K562 (cell line): ENCODE data around the gene SAMD14. TPM values are rescaled to one million over a fixed set of nuclear protein-coding genes. Genes with fewer than 3 reads are reported as not detected.
A peak's percentile ranks its signal among the peaks of the same experiment; 100 is the strongest.

Source experiments
- ADNP ChIP-seq: fragments of 200-800 bp; sonication (Bioruptor generic); IDR thresholded peaks from 2 replicates; pipeline ENCODE4 v1.6.1; 2016; ENCODE audit warnings: missing genetic modification characterization, missing compliant biosample characterization
- BHLHE40 ChIP-seq: IDR thresholded peaks from 2 replicates; pipeline ENCODE4 v1.6.1; 2011; ENCODE audit warnings: low read length, improper control_type of control experiment
- CBFA2T2 ChIP-seq: fragments of 450-650 bp; conservative IDR thresholded peaks from 2 replicates; pipeline ENCODE4 v1.6.1; 2017; ENCODE audit warnings: mild to moderate bottlenecking
- CBFB ChIP-seq: sonication (generic); formaldehyde crosslinking; IDR thresholded peaks from 2 replicates; pipeline ENCODE4 v1.4.0; 2020; ENCODE audit warnings: mild to moderate bottlenecking, missing genetic modification reagents
- CCAR2 ChIP-seq: fragments of 200-400 bp; formaldehyde crosslinking; IDR thresholded peaks from 2 replicates; pipeline ENCODE4 v1.6.1; 2017; ENCODE audit warnings: mild to moderate bottlenecking, low read depth, low read length
- DACH1 ChIP-seq: fragments of 450-650 bp; IDR thresholded peaks from 2 replicates; pipeline ENCODE4 v1.6.1; 2018; ENCODE audit not compliant: partially characterized antibody
- E2F6 ChIP-seq, 2 experiments: IDR thresholded peaks; 2 replicates each; pipeline ENCODE4 v1.6.1; 2011; ENCODE audit warnings: borderline replicate concordance in 1 of 2, control low read depth in 1 of 2, low read depth in 1 of 2, low read length in 1 of 2, mild to moderate bottlenecking in 1 of 2, mixed read lengths in 1 of 2, moderate library complexity in 1 of 2; ENCODE audit not compliant: insufficient read depth in 1 of 2, insufficient read length in 1 of 2, poor library complexity in 1 of 2, severe bottlenecking in 1 of 2; ENCODE audit errors: extremely low read depth in 1 of 2
- EWSR1 ChIP-seq: fragments of 450-650 bp; IDR thresholded peaks from 2 replicates; pipeline ENCODE4 v1.6.1; 2018; ENCODE audit warnings: borderline replicate concordance, mild to moderate bottlenecking, low read depth, moderate library complexity; ENCODE audit not compliant: partially characterized antibody
- JUND ChIP-seq, 2 experiments: IDR thresholded peaks; 2 replicates in 1 of 2; 3 replicates in 1 of 2; pipeline ENCODE4 v1.6.1; 2011; ENCODE audit warnings: borderline replicate concordance in 2 of 2, low read depth in 2 of 2, low read length in 2 of 2, improper control_type of control experiment in 1 of 2, missing biosample characterization in 1 of 2, missing genetic modification characterization in 1 of 2, missing genetic modification reagents in 1 of 2
- MED1 ChIP-seq: sonication (generic); formaldehyde crosslinking; IDR thresholded peaks from 2 replicates; pipeline ENCODE4 v1.8.1; 2023; ENCODE audit warnings: missing genetic modification reagents, borderline replicate concordance
- NCOA4 ChIP-seq: fragments of 450-650 bp; IDR thresholded peaks from 2 replicates; pipeline ENCODE4 v1.6.1; 2018; ENCODE audit warnings: mild to moderate bottlenecking; ENCODE audit not compliant: partially characterized antibody
- NFXL1 ChIP-seq: fragments of 450-650 bp; formaldehyde crosslinking; IDR thresholded peaks from 2 replicates; pipeline ENCODE4 v1.4.0; 2021; ENCODE audit warnings: mild to moderate bottlenecking
- NR2F6 ChIP-seq: fragments of 450-650 bp; formaldehyde crosslinking; IDR thresholded peaks from 2 replicates; pipeline ENCODE4 v1.4.0; 2020; ENCODE audit warnings: mild to moderate bottlenecking
- PHTF2 ChIP-seq: fragments of 250-450 bp; sonication (Bioruptor Pico); IDR thresholded peaks from 2 replicates; pipeline ENCODE4 v1.5.0; 2021; ENCODE audit warnings: mild to moderate bottlenecking
- PRDM10 ChIP-seq: fragments of 450-650 bp; IDR thresholded peaks from 2 replicates; pipeline ENCODE4 v1.6.1; 2018; ENCODE audit not compliant: partially characterized antibody
- SMAD3 ChIP-seq: fragments of 450-650 bp; formaldehyde crosslinking; conservative IDR thresholded peaks from 2 replicates; pipeline ENCODE4 v1.4.0; 2020; ENCODE audit warnings: mild to moderate bottlenecking
- ZNF583 ChIP-seq: fragments of 250-450 bp; sonication (Bioruptor Pico); IDR thresholded peaks from 2 replicates; pipeline ENCODE4 v1.4.0; 2020
- polyA plus RNA-seq, 8 experiments: library from polyadenylated mRNA; depleted of rRNA in 4 of 8; stranded (reverse) in 5 of 8; unstranded in 3 of 8; fragments of >200 nt; fragmentation: Nextera tagmentation in 2 of 8; fragmentation: Illumina TruSeq in 1 of 8; extraction: Ambion mirVana in 2 of 8; extraction: Trizol in 1 of 8; gene quantifications; 2 replicates each; pipeline versions ENCODE4 v1.2.1 to v1.2.3, GENCODE V29; 2011 to 2014; ENCODE audit warnings: inconsistent platforms in 1 of 8, missing spikeins in 1 of 8
- total RNA-seq, 7 experiments: library from RNA; depleted of rRNA in 6 of 7; stranded (reverse); fragments of >200 nt in 6 of 7; fragmentation: Illumina TruSeq in 2 of 7; extraction: Trizol in 2 of 7; gene quantifications; 2 replicates each; pipeline versions ENCODE4 v1.2.1 to v1.2.3, GENCODE V29; 2011 to 2021; ENCODE audit warnings: low replicate concordance in 1 of 7
- TF ChIP-seq, protein P1 (sequence below): fragments of 450-650 bp; IDR thresholded peaks from 2 replicates; pipeline ENCODE4 v1.6.1; 2016; ENCODE audit warnings: borderline replicate concordance
- TF ChIP-seq, protein P2 (sequence below): fragments of 250-450 bp; sonication (Bioruptor Pico); IDR thresholded peaks from 2 replicates; pipeline ENCODE4 v1.5.0; 2021

Gene SAMD14
- total and polyA plus RNA-seq, 9 of the 15 experiments (the other 6 are each of a cell fraction or from before 2014, with no cell fraction given), result 0.04 to 0.07 TPM; not detected in 7

GRCh38 chr17:50117202-50118051, 12.5 kb downstream of the SAMD14 start (continued):
- TF ChIP-seq E2F6 (IDR thresholded peaks at IDR 0.05; ENCODE audit: borderline replicate concordance in 1 of 2, extremely low read depth in 1 of 2, insufficient read depth in 1 of 2, insufficient read length in 1 of 2, low read depth in 1 of 2, low read length in 1 of 2, poor library complexity in 1 of 2, severe bottlenecking in 1 of 2) (peak; percentile 89 to 98), CBFB (CRISPR knock-in tag) (no peak), DACH1 (no peak), CBFA2T2 (no peak), PRDM10 (no peak), EWSR1 (no peak), ZNF583 (CRISPR knock-in tag) (no peak), SMAD3 (CRISPR knock-in tag) (no peak), NFXL1 (CRISPR knock-in tag) (no peak), NCOA4 (no peak), ADNP (tag) (no peak), MED1 (CRISPR knock-in tag) (no peak), BHLHE40 (peak; percentile 46; the same call in 1 of the 2 replicates), PHTF2 (no peak), JUND (IDR thresholded peaks at IDR 0.05; ENCODE audit: borderline replicate concordance, low read depth, low read length) (peak; percentile 28; the same call in 1 of the 2 replicates), JUND (tag; IDR thresholded peaks at IDR 0.05; ENCODE audit: borderline replicate concordance, low read depth, low read length) (no peak), NR2F6 (CRISPR knock-in tag) (no peak), CCAR2 (no peak)
- TF ChIP-seq, protein P1, sequence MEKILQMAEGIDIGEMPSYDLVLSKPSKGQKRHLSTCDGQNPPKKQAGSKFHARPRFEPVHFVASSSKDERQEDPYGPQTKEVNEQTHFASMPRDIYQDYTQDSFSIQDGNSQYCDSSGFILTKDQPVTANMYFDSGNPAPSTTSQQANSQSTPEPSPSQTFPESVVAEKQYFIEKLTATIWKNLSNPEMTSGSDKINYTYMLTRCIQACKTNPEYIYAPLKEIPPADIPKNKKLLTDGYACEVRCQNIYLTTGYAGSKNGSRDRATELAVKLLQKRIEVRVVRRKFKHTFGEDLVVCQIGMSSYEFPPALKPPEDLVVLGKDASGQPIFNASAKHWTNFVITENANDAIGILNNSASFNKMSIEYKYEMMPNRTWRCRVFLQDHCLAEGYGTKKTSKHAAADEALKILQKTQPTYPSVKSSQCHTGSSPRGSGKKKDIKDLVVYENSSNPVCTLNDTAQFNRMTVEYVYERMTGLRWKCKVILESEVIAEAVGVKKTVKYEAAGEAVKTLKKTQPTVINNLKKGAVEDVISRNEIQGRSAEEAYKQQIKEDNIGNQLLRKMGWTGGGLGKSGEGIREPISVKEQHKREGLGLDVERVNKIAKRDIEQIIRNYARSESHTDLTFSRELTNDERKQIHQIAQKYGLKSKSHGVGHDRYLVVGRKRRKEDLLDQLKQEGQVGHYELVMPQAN, result no peak
- TF ChIP-seq, protein P2, sequence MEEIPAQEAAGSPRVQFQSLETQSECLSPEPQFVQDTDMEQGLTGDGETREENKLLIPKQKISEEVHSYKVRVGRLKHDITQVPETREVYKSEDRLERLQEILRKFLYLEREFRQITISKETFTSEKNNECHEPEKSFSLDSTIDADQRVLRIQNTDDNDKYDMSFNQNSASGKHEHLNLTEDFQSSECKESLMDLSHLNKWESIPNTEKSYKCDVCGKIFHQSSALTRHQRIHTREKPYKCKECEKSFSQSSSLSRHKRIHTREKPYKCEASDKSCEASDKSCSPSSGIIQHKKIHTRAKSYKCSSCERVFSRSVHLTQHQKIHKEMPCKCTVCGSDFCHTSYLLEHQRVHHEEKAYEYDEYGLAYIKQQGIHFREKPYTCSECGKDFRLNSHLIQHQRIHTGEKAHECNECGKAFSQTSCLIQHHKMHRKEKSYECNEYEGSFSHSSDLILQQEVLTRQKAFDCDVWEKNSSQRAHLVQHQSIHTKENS (CRISPR knock-in tag), result no peak
